MG63 (cell line): ENCODE data around the gene FRMD5. TPM values are rescaled to one million over a fixed set of nuclear protein-coding genes. Genes with fewer than 3 reads are reported as not detected.

ENCODE experiments used
- DNase-seq: peaks from one replicate; pipeline ENCODE4 v3.0.0-alpha.2; 2020
- H3K27me3 ChIP-seq: fragments of 250-450 bp; sonication (Bioruptor Pico); 2 replicates; pipeline ENCODE4 v1.5.1; 2020; ENCODE audit warnings: mild to moderate bottlenecking, moderate library complexity
- H3K36me3 ChIP-seq: fragments of 250-450 bp; sonication (Bioruptor Pico); 2 replicates; pipeline ENCODE4 v1.5.1; 2020; ENCODE audit warnings: mild to moderate bottlenecking, moderate library complexity
- H3K4me3 ChIP-seq: fragments of 250-450 bp; sonication (Bioruptor Pico); 2 replicates; pipeline ENCODE4 v1.5.1; 2020; ENCODE audit warnings: mild to moderate bottlenecking, moderate library complexity
- H3K9me3 ChIP-seq: fragments of 250-450 bp; sonication (Bioruptor Pico); 2 replicates; pipeline ENCODE4 v1.5.1; 2020; ENCODE audit warnings: mild to moderate bottlenecking, moderate library complexity
- total RNA-seq: library from RNA; depleted of rRNA; stranded (reverse); fragments of >200 nt; shearing (Covaris generic); gene quantifications from 2 replicates; pipeline ENCODE4 v1.2.3, GENCODE V29; 2014; ENCODE audit warnings: low replicate concordance

The FRMD5 gene
- total RNA-seq, 1 experiment from 2014 or later = 13.8 TPM

DNA sequence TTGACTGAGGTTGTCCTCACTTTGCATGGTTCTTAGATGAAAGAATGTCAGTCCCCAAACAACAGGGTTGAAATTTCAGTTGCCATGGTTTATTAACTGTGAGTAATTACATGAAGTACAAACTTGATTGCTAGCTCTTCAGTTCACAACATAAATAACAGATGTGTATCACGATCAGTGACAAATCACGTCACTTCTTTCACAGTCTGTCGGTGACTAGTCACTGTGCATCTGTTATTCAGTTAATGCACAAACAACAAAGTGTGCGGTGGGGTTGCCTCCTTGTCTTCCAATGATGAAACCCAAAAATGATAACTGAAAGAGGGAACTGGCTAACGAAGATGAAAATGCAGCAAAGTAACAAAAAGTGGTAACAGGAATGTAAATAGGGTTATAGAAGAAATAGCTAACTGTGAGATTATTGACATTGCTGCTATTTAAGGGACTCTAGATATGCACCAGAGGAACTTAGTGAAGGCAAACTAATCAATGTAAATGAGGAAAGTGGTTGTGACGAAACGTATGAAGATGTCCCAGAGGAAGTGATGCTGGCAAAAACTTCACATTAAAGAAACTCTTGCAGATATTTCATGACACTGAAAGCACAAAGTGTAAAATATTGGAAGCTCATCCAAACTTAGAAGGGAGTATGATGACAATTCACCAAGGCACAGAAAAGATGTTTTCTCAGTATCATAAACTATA lies 208.9 kb downstream of the FRMD5 start:
- H3K9me3 ChIP-seq = no peaks in the 10 kb centered on the region
- H3K27me3 ChIP-seq = no peaks in the 10 kb centered on the region
- no peaks in the 10 kb centered on the region for H3K36me3 ChIP-seq
- DNase-seq = no peak
- no peak overlapping the region for H3K4me3 ChIP-seq

DNA sequence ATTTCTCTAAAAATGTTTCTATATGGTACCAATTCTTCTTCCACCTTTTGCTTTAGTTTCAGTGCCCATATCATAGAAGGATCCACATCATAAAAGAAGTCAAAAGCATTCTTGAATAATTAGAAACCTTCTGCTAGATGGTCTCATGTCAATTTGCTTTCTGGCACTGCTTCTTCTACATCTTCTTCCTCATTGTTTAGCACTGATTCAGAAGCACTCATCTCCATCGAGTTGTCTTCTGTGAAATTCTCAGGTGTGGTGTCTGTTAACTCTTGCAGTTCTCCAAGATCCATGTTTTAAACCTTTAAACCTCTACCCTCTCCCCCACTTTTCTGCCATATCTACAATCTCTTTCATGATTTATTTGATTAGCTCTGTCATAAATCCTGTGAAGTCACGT lies 213.5 kb downstream of the FRMD5 start:
- Histone ChIP-seq H3K36me3 (no peaks in the 10 kb centered on the region), H3K4me3 (no peak overlapping the region), H3K9me3 (no peaks in the 10 kb centered on the region), H3K27me3 (no peaks in the 10 kb centered on the region)
- no peak for DNase-seq

DNA sequence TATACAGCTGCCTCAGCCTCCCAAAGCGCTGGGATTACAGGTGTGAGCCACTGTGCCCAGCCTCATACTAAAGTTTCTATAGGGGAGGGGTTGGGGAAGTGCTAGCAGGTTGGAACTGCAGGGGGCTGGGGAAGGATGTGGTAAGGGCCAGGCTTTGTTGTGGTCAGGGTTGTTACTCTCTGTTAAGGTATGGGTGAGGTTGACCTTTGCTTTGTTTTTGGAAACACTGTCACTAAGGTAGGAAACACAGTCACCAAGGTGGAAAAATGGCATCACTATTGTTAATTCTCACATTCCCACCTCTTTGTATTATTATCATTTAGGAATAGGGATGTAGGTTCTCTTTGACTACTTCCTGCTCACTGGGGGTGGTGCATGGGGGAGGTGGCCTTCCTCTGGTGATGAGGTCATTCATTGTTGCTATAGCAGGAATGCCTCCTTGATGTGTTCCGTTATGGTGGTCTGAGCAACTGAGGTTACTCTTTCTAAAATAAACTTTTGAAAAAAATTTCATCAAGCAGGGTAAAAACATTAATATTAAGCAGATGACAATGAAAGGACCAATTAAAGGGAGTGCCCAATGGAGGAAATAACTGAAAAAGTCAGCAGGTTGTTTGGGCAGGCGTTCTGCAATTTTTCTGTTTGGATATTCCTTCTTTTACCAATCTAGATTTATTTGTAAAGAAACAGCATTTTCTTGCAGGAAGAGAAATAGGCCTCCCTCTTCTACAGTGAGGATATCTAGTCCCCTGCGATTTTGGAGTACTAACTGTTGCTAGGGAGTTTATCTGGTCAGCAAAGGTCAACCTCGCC lies 217.8 kb downstream of the FRMD5 start:
- H3K4me3 ChIP-seq = no peak overlapping the region
- no peaks in the 10 kb centered on the region for H3K36me3 ChIP-seq
- H3K27me3 ChIP-seq = no peaks in the 10 kb centered on the region
- no peak for DNase-seq
- no peaks in the 10 kb centered on the region for H3K9me3 ChIP-seq

DNA sequence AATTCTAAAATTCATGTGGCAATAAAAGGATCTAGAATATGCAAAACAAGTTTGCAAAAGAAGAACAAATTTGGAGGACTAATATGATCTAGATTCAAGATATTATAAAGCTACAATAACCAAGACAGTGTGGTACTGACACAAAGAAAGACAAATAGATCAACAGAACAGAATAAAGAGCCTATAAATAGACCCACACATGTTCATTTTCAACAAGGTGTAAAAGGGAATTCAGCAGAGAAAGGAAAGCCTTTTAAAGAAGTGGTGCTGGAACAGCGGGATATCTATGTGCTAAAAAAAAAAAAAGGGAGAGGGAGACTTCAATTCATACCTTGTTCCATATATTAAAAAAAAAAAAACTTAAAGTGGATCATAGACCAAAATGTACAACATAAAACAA lies 219.3 kb downstream of the FRMD5 start:
- H3K27me3 ChIP-seq = no peaks in the 10 kb centered on the region
- no peaks in the 10 kb centered on the region for H3K9me3 ChIP-seq
- no peaks in the 10 kb centered on the region for H3K36me3 ChIP-seq
- H3K4me3 ChIP-seq = no peak overlapping the region
- DNase-seq = no peak

DNA sequence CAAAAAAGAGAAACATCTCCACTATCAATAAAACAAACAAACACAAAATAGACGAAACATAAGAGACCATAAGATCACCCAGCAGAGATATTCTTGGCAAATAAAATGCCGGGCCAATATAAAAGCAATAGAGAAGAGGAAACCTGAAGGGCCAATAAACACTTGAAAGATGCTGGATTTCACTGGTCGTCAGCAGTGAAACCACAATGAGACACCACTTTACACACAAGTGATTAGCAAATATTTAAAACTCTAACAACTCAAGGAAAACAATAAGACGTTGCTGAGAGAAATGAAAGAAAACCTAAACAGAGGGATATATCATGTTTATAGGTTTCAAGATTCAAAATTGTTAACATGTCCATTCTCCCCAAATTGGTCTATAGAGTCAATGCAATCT lies 219.7 kb downstream of the FRMD5 start:
- no peaks in the 10 kb centered on the region for H3K27me3 ChIP-seq
- no peaks in the 10 kb centered on the region for H3K36me3 ChIP-seq
- DNase-seq = no peak
- no peaks in the 10 kb centered on the region for H3K9me3 ChIP-seq
- no peak overlapping the region for H3K4me3 ChIP-seq

DNA sequence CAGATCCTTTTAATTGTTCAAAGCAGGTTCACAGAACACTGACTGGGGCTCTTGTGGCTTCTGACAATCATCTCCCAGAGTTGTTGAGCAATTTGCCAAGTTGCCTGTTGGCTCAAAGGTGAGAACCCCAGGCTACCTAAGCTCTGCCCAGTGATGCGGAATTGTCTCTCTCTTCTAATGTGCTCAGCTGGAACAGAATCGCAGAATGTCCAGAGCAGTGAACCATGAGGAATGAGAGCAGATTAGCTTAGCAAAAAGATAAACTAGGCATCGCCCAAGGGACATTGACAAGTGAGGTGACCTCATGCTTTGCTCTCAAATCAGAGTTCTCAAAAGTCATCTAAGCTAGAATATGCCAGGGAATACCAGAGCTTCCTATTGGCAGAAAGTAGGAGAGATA lies 220.2 kb downstream of the FRMD5 start:
- Histone ChIP-seq H3K4me3 (no peak overlapping the region), H3K9me3 (no peaks in the 10 kb centered on the region), H3K36me3 (no peaks in the 10 kb centered on the region), H3K27me3 (no peaks in the 10 kb centered on the region)
- no peak for DNase-seq

DNA sequence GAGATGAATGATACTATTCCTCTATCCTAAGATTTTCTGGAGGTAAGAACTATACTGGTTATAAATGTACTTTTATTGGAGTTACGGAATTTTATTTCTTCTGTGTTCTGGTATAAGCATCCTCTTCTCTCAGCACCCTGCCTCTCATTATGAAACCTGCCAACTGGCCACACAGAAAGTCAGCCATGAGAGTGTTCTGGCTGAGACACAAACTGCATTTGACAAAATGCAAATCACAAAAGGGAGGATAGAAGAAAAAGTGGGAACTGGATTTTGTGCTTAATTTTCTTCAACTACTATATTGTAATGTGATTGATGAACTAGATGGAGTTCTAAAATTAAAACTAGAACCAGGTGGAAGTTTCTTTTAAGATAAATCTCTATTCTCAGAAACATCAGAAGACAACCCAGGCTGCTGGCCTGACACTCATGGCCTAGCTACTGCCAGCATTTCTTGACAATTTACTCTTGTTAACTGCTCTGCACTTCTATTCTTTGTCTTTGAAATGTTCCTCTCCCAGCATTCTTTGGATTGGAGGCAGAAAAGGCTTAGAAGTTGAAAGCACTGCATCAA lies 225.2 kb downstream of the FRMD5 start:
- Histone ChIP-seq H3K27me3 (no peaks in the 10 kb centered on the region), H3K36me3 (no peaks in the 10 kb centered on the region), H3K9me3 (no peaks in the 10 kb centered on the region), H3K4me3 (no peak overlapping the region)
- no peak for DNase-seq

DNA sequence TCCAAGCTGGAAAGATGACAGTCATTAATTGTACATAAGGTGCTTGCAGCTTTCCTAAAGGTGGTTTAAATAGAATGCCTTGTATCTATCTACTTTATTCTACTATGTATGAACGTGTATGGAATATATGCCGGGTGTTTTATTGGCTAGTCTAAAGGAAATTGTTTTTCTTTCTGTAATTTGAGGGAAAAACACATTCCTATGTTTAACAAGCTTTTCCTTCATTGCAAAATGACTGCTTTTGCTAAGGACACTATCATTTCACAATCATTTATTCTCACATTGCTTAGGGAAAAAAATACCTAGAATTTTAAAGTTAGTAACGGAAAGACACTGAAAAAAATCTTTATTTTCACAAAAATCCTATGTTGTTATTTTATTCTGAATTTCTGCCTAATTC lies 226.5 kb downstream of the FRMD5 start:
- no peak for DNase-seq
- no peaks in the 10 kb centered on the region for H3K27me3 ChIP-seq
- no peaks in the 10 kb centered on the region for H3K36me3 ChIP-seq
- H3K4me3 ChIP-seq = no peak overlapping the region
- no peaks in the 10 kb centered on the region for H3K9me3 ChIP-seq

DNA sequence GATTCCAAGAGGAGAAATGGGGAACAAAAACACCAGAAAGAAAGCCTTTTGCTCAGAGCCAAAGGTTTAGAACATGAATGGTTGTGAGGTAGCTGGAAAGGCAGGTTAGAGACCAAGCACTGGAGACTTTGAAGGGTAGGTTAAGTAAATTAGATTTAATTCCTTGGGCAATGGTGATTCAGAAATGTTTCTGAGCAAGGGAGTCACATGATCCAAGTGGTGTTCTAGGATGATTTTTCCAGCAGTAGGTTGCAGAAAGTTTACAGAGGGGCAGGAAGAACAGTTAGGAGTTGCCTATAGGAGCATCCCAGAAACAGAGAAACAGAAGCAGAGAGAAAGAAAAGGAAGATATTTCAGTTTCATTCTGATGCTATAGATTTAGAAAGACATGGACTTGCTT lies 228.4 kb downstream of the FRMD5 start:
- Histone ChIP-seq H3K9me3 (no peaks in the 10 kb centered on the region), H3K36me3 (no peaks in the 10 kb centered on the region), H3K4me3 (no peak overlapping the region), H3K27me3 (no peaks in the 10 kb centered on the region)
- DNase-seq = no peak

DNA sequence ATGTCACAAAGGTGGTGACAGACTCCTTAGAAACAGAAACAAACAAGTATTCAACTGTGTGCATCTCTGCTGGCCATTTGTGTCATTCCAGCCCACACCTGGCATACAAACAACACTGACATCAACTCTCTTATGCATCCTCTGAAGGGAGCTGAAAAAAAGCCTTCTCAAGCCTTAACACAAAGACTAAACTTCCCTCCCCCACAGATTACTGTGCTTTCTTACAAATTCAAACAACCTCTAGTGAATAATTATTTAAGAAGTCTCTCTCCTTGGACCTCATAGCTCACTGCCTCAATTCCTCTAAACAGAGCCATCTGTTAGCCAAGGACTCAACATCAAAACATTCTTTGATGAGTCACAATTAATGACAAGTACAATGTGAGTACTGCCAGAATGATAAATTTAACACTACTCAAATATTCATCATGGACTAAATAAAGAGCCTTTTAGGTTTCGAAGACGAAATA lies 236.2 kb downstream of the FRMD5 start:
- peak; percentile 14 for DNase-seq
- no peaks in the 10 kb centered on the region for H3K36me3 ChIP-seq
- H3K27me3 ChIP-seq = no peaks in the 10 kb centered on the region
- no peaks in the 10 kb centered on the region; the same call in 1 of the 2 replicates for H3K9me3 ChIP-seq
- no peak overlapping the region for H3K4me3 ChIP-seq

DNA sequence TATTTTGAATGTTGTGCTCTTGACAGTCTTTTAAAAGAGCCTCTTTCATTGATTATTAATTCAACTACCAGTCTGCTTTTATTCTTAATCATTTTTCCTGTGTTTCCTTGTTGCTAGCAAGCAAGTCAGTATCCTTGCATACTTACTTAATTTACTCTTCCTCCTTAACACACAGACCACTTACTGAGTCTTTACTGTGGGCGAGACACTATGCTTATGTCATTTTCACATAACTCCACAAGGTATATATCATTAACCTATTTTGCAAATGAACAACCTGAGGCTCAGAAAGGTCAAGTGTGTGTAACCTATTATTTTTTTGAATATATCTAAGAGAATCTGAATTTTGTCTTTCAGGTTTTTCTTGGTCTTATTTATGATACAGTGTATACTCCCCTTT lies 237.3 kb downstream of the FRMD5 start:
- no peak overlapping the region for H3K4me3 ChIP-seq
- DNase-seq = no peak
- no peaks in the 10 kb centered on the region; the same call in 1 of the 2 replicates for H3K9me3 ChIP-seq
- H3K27me3 ChIP-seq = no peaks in the 10 kb centered on the region
- no peaks in the 10 kb centered on the region for H3K36me3 ChIP-seq

DNA sequence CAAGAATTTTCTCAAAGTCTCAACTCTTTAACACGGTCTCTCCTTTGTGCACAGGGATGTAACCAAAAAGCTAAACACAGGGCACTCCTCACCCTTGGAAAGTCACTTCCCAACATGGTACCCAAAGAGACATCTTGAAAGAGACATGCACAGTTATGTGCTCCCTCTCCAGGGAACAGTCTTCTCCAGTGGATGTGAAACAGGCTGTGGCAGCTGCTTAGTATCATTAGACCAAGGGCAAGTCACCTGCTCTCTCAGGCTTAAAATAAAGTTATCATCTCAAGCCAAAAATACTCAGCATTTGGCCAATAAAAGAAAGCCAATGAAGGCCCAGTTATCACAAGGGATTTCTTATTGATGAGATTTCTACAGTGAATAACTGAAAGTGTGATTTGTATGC lies 239.9 kb downstream of the FRMD5 start:
- Histone ChIP-seq H3K36me3 (no peaks in the 10 kb centered on the region), H3K9me3 (no peaks in the 10 kb centered on the region), H3K4me3 (no peak overlapping the region), H3K27me3 (no peaks in the 10 kb centered on the region)
- no peak for DNase-seq

DNA sequence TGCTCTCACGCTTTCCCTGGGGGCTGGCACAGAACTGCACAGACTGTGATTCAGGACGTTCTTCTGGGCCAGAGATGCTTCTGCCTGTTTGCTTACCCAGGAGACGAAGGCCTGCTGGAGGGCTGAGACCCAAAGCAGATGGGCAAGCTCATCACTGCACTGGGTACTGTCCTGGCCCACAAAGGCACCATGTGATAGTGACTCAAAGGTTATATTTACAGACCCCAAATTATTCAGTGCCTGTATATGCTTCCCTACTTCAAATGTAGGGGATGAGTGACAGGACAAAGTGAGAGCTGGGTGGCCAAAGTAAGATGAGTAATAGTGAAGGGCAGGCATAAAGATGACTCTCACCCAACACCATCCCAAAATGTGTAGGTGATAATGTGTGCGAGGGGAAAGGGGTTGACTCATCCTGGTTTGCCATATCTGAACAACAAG lies 240.9 kb downstream of the FRMD5 start:
- H3K9me3 ChIP-seq = no peaks in the 10 kb centered on the region
- H3K4me3 ChIP-seq = no peak overlapping the region
- DNase-seq = peak; percentile 62
- no peaks in the 10 kb centered on the region for H3K27me3 ChIP-seq
- no peaks in the 10 kb centered on the region for H3K36me3 ChIP-seq

DNA sequence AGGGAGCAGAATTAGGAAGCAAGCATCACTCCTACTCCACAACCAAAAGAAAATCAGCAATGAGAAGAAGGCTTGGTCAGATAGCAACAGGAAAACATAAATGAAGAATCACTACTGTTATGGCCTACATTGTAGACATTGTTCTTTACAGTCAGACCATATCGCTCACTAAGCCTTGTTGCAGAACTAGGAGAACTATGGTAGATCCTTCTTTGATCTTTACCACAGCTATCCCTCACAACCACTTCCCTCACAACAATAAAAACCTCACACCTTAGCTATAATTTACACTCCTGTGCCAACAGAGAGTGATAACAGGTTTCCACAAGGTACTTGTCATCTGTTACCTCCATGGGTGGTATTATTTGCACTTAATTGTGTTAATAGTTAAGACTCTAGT lies 241.7 kb downstream of the FRMD5 start:
- Histone ChIP-seq H3K36me3 (no peaks in the 10 kb centered on the region), H3K9me3 (no peaks in the 10 kb centered on the region), H3K4me3 (no peak overlapping the region), H3K27me3 (no peaks in the 10 kb centered on the region)
- no peak for DNase-seq

DNA sequence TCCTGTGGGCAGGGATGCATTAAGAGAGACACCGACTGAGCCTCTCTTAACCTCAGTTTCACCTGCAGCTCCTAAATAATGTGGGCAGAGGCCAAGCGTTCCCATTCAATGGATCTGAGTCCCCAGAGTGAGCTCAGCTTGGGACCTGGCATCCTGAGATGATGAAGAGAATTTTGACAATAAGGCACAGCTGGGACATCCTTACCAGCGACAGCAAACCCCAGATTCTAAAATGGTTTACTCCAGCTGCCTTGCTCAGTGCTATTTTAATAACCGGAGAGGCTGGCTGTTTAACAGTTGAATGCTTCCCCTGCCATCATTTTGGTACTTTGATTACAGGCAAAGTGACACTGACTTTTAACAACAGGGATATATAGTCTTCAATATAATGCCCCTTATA lies 244.5 kb downstream of the FRMD5 start:
- H3K9me3 ChIP-seq = no peaks in the 10 kb centered on the region
- H3K36me3 ChIP-seq = no peaks in the 10 kb centered on the region
- DNase-seq = no peak
- H3K4me3 ChIP-seq = no peak overlapping the region
- H3K27me3 ChIP-seq = no peaks in the 10 kb centered on the region

DNA sequence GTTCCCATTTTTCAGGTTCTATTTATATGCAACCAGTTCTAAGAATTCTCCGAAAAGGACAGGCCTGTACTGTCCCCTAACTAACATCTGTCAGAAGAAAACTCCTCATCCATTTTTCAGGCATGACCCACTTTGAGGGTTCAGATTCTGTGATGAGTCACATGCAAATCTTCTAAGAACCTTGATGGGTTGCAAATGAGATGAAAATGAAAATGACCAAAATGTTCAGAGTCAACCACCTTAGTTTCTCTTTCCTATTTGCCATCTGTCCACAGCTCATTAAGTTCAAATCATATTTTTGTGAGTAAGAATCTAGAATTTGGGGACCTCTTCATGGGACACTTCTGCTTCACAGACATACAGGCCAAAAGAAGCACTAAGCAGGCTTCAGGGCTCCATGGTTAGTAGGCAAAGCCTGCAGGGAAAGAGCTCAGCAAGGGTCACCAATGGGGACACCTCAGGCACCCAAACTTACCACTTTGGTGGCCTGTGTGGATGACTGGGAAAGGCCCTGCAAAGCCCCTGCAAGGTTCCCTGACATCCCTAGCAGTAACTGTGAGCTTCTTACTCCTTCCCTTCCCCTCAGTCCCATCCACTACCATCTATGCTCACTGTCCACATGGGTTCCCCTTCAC lies 246.3 kb downstream of the FRMD5 start:
- no peaks in the 10 kb centered on the region for H3K9me3 ChIP-seq
- no peak for DNase-seq
- H3K36me3 ChIP-seq = no peaks in the 10 kb centered on the region
- H3K4me3 ChIP-seq = no peak overlapping the region
- no peaks in the 10 kb centered on the region for H3K27me3 ChIP-seq

DNA sequence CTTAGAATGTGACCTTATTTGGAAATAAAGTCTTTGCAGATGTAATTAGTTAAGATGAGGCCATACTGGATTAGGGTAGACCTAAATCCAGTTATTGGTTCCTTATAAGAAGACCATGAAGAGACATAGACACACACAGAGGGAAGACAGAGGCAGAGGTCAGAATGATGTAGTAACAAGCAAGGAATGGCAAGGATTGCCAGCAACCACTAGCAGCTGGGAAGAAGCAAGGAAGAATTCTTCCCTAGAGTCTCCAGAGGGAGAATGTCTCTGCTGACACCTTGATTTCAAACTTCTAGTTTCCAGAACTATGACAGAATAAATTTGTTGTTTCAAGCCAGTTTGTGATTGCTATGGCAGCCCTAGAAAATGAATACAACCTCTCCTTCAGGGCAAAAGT lies 251.6 kb downstream of the FRMD5 start:
- H3K27me3 ChIP-seq = no peaks in the 10 kb centered on the region
- peak; percentile 19 for DNase-seq
- H3K4me3 ChIP-seq = no peak overlapping the region
- no peaks in the 10 kb centered on the region for H3K36me3 ChIP-seq
- no peaks in the 10 kb centered on the region for H3K9me3 ChIP-seq
